GM21619 (cell line): Measurements from ENCODE around the gene GALNTL6.
A peak's percentile ranks its signal among the peaks of the same experiment; 100 is the strongest.

Source experiments
- ATAC-seq: cut with Tn5 transposase; IDR thresholded peaks from one replicate; pipeline ENCODE4 v1.9.1; 2021; ENCODE audit not compliant: unreplicated experiment

Gene GALNTL6

GRCh38 chr4:171985129-171985528 lies 171.9 kb downstream of the GALNTL6 start:
- ATAC-seq: no peak

- ATAC-seq: no peak
Measured at GRCh38 chr4:171993247-171993646, 180.0 kb downstream of the GALNTL6 start.

- ATAC-seq: no peak
Measured at GRCh38 chr4:172007889-172008288, 194.7 kb downstream of the GALNTL6 start.

- no peak for ATAC-seq
Measured at GRCh38 chr4:172009446-172010230, 196.4 kb downstream of the GALNTL6 start.

- ATAC-seq: no peak
Measured at GRCh38 chr4:172011196-172011595, 198.0 kb downstream of the GALNTL6 start.

GRCh38 chr4:172018358-172018757 lies 205.2 kb downstream of the GALNTL6 start:
- ATAC-seq: no peak

- no peak for ATAC-seq
Measured at GRCh38 chr4:172035562-172035961, 222.4 kb downstream of the GALNTL6 start.

GRCh38 chr4:172040766-172041165 lies 227.6 kb downstream of the GALNTL6 start:
- ATAC-seq: no peak

- no peak for ATAC-seq
Measured at GRCh38 chr4:172042714-172043114, 229.5 kb downstream of the GALNTL6 start.

GRCh38 chr4:172045981-172046380 lies 232.8 kb downstream of the GALNTL6 start:
- ATAC-seq: no peak

GRCh38 chr4:172048666-172049065 lies 235.5 kb downstream of the GALNTL6 start:
- no peak for ATAC-seq

- ATAC-seq: no peak
Measured at GRCh38 chr4:172050911-172051310, 237.7 kb downstream of the GALNTL6 start.

- peak; percentile 75 for ATAC-seq
Measured at GRCh38 chr4:172055046-172055445, 241.8 kb downstream of the GALNTL6 start.

- ATAC-seq: no peak
Measured at GRCh38 chr4:172055498-172055897, 242.3 kb downstream of the GALNTL6 start.

- peak; percentile 62 for ATAC-seq
Measured at GRCh38 chr4:172061204-172061603, 248.0 kb downstream of the GALNTL6 start.

GRCh38 chr4:172068506-172068905 lies 255.3 kb downstream of the GALNTL6 start:
- no peak for ATAC-seq

- no peak for ATAC-seq
Measured at GRCh38 chr4:172073590-172073989, 260.4 kb downstream of the GALNTL6 start.

GRCh38 chr4:172083272-172083671 lies 270.1 kb downstream of the GALNTL6 start:
- no peak for ATAC-seq

- ATAC-seq: no peak
Measured at GRCh38 chr4:172088556-172088955, 275.4 kb downstream of the GALNTL6 start.

GRCh38 chr4:172095161-172095560 lies 282.0 kb downstream of the GALNTL6 start:
- ATAC-seq: no peak

- no peak for ATAC-seq
Measured at GRCh38 chr4:172096786-172097185, 283.6 kb downstream of the GALNTL6 start.

GRCh38 chr4:172099376-172099775 lies 286.2 kb downstream of the GALNTL6 start:
- ATAC-seq: no peak

GRCh38 chr4:172103456-172103855 lies 290.3 kb downstream of the GALNTL6 start:
- no peak for ATAC-seq
